A549 treated with RU486 at 1 μM for 4 hours (cell line): ENCODE measurements around the gene MAT2A. TPM values are rescaled to one million over a fixed set of nuclear protein-coding genes. Genes with fewer than 3 reads are reported as not detected.

Source experiments
- total RNA-seq: library from RNA; stranded (reverse); fragments of 200-300 nt; extraction: Qiagen RNA extraction; gene quantifications from 5 replicates; pipeline ENCODE4 v1.2.3, GENCODE V29; 2022; ENCODE audit warnings: low read depth

The MAT2A gene
- total RNA-seq: 412 to 487 TPM (median 481 TPM) in 5 replicates

DNA sequence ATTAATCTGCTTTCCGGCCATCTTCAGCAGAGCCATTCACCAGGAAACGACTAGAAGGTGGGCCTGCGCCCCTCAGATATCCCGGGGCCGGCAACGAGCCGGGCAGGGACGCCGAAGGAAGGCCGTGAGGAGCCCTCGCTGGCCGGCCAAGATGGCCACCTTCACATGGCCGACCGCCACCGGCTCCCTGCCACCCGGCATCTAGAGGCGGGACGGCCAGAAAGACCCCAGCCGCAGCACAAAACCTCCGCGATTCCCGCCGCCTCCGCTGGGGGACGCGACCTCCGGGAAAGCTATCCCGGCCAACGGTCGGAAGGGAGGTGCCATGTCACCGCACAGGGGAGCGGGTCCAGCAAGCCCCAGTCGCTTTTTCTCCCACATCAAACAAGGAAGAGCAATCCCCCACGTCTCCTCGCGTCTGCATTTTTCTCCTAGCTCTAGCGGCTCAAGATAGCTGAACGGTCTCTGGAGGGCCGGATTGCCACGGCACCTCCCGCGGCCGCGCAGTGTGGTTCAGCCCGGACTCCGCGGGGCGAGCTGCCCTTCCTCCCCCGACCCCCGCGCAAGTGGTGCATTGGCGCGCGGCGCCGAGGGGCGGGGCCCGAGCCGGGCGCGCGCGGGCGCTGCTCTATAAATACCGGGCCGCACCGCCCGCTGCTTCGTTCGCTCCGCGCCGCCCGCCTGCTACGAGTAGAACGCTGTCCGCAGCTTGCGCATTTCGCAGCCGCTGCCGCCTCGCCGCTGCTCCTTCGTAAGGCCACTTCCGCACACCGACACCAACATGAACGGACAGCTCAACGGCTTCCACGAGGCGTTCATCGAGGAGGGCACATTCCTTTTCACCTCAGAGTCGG lies at the start of gene MAT2A:
MAT2A (plus strand) TSS at position 662 of the 854 bp plus-strand sequence; CDS start at position 782, 120 bp downstream.

DNA sequence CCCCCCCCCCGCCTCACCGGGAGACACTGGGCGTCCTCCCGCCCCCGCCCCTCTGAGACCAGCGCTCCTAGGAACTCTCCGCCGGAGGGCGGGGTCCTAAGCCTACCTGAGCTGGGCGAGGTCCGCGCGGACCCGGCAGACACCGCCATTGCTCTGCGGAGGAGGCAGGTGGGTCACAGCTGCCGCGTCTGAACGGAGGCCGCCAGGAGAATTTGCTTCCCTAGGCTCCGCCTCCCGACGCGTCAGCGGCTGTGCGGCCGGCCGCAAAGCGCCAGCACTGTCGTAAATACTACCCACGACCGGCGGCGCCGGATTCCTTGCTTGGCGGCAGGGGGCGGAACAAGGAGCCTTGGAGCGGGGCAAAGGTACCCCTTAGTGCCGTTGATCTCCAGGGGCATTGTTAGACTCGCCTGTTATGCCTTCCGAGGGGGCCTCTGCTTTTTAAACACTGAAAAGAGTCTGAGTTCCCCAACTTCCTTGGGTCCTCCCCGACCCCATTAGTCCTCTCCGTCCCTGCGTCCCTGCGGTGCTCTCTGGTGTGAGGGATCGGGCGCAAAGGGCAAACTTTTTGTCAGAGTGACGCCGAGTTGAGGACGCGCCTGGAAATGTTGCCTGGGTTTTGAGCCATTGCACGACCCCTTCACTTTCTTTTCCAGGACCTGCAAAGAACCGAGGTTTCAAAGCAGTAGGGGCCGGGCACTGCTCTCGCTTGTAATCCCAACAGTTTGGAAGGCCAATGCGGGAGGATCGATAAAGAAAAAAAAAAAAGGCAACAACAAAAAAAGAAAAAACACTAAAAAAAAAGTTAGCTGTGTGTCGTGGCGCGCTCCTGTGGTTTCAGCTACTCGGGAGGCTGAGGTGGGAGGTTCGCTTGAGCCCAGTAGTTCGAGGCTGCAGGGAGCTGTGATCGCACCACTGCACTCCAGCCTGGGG lies 22.6 kb downstream of the MAT2A start, which contains the start of gene GGCX:
GGCX (minus strand) TSS at position 214 of the 933 bp plus-strand sequence; CDS start at position 149, 65 bp downstream.

DNA sequence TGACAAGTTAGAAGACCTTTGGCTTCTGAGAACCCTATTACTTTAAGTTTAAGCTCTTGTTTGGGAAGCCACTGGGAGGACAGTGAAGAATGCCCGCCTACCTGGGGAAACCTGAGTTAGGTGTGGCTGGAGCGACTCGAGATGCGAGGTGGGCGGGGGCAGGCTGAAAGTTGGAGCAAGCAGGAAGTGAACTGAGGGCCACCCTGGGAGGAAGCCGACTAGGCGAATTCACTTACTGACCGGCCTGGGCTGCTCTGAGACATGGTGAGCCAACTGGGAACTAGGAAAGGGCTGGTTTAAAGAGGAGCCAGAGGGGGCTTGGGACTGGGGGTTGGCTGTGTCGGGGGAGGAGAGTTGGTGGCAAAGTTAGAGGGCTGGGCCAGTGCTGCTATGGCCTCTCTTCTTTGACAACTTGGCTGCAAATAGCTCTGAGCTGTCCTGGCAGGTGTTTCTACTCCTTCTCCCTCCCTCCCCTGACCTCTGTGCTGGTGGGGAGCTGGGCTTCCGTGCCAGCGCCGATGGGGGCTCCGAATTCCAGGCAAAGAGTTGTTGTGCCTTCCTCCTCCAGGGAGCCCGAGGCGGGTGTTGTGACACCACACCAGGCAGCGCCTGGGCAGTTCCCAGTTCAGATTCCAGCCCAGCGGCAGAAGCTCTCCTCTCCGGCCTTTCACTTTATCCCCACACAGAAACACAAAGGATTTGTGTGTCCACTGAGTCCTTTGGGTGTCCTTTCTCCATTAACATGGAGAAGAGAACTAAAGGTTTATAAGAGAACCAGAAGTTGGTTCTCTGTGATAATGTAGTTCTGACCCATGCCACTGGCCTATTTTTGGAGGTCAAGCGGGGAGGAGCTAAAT lies 38.6 kb downstream of the MAT2A start, which contains the start of gene VAMP8:
VAMP8 (plus strand) TSS at position 201 of the 857 bp plus-strand sequence; CDS start at position 262, 61 bp downstream.

DNA sequence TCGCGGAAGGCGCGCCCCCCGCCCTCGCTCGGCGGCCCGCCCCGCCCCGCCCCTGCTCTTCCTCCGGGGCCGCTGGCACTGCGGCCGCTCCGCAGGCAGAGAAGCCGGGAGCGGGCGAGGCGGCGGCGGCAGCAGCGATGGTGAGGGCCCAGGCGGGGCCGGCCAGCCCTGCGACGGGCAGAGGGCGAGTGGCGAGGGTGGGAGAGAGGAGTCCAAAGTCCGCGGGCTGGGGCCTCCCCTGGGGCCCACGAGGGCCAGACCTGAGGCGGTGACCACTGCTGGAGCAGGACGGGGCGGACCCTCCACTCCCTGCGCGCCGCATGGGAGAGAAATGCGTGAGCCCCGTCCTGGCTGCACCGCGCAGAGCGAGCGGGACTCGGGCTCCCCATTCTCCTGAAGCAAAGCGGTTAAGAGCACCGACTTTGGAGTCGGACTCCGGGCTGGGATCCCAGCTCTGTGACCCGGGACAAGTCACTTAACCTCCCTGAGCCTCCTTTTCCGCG lies 45.4 kb downstream of the MAT2A start, which contains the start of gene VAMP5:
VAMP5 (plus strand) TSS at position 78 of the 503 bp plus-strand sequence; CDS start at position 138, 60 bp downstream.

Other genes with a start within 250 kb of the MAT2A start
- gene TGOLN2, start 211.2 kb upstream of the MAT2A start, total RNA-seq: 74.7 to 107 TPM (median 104 TPM) in 5 replicates
- 51.9 to 58.7 TPM (median 54.3 TPM) in 5 replicates for gene RETSAT, start 184.6 kb upstream of the MAT2A start, total RNA-seq
- 11.1 to 13.1 TPM (median 11.9 TPM) in 5 replicates for gene ELMOD3, start 184.4 kb upstream of the MAT2A start, total RNA-seq
- 82.4 to 117 TPM (median 86.5 TPM) in 5 replicates for gene CAPG, start 128.8 kb upstream of the MAT2A start, total RNA-seq
- gene SH2D6, start 120.5 kb upstream of the MAT2A start, total RNA-seq: 0.46 to 1.6 TPM (median 0.55 TPM) in 5 replicates
- 36.2 to 46.7 TPM (median 42.4 TPM) in 5 replicates for gene GGCX, start 22.3 kb downstream of the MAT2A start, total RNA-seq
- 15.8 to 20.9 TPM (median 20.0 TPM) in 5 replicates for gene VAMP8, start 38.4 kb downstream of the MAT2A start, total RNA-seq
- 0.15 TPM in 1 of 5 replicates, not detected in the others for gene VAMP5, start 45.3 kb downstream of the MAT2A start, total RNA-seq
- gene RNF181, start 56.6 kb downstream of the MAT2A start, total RNA-seq: 183 to 198 TPM (median 189 TPM) in 5 replicates
- gene TMEM150A, start 63.5 kb downstream of the MAT2A start, total RNA-seq: 8.5 to 13.1 TPM (median 11.8 TPM) in 5 replicates
- gene C2orf68, start 72.9 kb downstream of the MAT2A start, total RNA-seq: 19.6 to 28.1 TPM (median 24.4 TPM) in 5 replicates
- 69.5 to 76.1 TPM (median 75.0 TPM) in 5 replicates for gene USP39, start 77.0 kb downstream of the MAT2A start, total RNA-seq
- 0.09 to 0.37 TPM (median 0.12 TPM) in 4 of 5 replicates, not detected in the other for gene SFTPB, start 129.0 kb downstream of the MAT2A start, total RNA-seq
- gene GNLY, start 155.2 kb downstream of the MAT2A start, total RNA-seq: not detected in 5 replicates
- gene ATOH8, start 214.8 kb downstream of the MAT2A start, total RNA-seq: 5.2 to 7.1 TPM (median 5.9 TPM) in 5 replicates